Activated CD8-positive, alpha-beta memory T cell treated with anti-CD3 and anti-CD28 coated beads, Interleukin-2, amount 50 U/mL, for 24 hours (primary cell): ENCODE results near the gene IL1RN.

Experiments
- DNase-seq: peaks from one replicate; pipeline ENCODE4 v3.0.0-alpha.2; 2020; ENCODE audit errors: extremely low read depth

The IL1RN gene

DNA sequence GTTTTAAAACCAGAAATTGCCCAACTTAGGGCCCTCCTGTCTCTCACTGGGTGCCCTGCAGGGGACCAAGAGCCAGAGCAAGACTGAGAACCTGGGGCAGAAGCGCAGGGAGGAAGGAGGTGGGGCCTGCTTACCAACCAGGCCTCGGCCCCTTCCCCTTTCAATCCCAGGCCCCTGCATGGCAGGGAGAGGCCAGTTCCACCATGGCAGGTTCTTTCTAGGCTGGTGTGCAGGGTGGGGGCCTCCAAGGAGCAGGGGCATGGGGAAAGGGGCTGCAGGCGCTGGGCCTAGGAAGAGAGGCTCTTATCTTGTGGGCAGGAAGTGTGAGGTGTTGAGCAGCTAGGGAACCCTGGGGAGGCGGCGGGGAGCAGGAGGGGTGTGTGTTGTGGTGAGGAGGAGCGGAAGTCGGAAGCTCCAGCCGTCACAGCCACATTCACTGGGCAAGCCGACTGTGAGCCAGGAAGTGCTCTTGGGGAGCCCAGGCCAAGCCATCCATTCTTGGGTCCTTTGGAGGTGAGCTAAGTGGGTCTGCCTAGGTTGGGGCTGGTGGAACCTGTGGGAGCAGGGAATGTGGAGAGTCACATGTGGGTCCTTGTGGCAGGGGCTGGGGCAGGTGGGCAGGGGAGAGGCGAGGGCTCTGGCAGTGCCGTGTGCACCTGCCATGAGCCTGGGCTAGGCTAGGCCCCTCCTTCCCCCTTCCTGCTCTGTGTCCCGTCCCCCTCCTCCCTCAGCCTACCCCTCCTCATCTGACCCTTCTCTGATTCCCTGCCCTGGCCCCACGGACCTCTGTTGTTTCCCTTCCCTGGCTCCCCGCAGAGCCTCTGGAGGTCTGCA is 46.4 kb downstream of the IL1RN start, which contains the start of gene PSD4:
PSD4 (plus strand) TSS at position 430 of the 834 bp plus-strand sequence. CDS start 8,486 bp downstream, outside the sequence.
- peak; percentile 70 for DNase-seq

DNA sequence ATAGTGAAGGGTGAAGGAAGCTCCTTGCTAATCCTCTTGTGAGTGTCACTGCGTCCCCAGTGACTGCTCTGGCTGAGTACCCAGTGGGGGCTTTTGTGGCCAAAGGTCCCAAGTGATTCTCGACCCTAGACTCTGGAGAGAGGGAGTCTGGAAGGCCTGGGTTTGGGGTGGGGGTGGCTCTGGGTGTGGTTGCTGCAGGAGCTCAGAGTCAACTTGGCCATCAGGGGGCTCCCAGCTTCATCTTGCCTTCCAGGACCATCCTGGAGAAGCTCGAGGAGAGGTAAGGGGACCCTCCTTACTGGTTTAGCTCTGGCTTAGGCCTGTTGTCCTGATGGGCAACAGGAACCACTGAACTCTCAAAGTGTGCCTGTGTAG is 47.0 kb downstream of the IL1RN start:
- DNase-seq: no peak

DNA sequence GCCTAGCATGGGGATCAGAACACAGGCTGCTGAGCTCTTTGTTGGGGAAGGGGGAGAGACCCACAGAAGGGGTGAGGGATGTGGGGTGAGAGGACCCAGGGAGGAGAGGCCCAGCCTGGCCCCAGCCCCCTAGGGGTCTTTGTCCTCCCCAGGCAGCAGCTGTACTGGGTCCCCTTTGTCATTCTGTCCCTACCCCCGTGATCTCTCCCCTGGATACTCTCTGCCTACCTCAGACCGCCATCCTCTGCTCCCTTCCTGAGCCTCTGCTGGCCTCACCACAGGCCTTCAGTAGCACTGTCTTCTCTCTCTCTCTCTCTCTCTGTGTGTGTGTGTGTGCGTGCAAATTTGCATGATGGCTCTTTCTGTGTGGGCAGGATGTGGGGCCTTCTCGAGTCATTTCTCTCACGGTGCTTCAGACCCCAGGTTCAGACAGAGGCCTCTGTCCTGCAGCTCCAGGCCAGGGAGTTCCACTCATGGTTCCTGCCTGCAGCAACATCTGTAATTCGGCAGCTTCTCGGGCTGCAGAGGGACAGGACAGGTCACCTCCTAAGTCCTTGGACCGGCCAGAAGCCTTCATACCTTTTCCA is 47.7 kb downstream of the IL1RN start:
- no peak for DNase-seq

- DNase-seq: no peak
These were observed 48.6 kb downstream of the IL1RN start for GRCh38 chr2:113175736-113176695.

- DNase-seq: no peak
These were observed 49.4 kb downstream of the IL1RN start for GRCh38 chr2:113176696-113177355.

GRCh38 chr2:113178069-113178746 is 50.8 kb downstream of the IL1RN start:
- DNase-seq: no peak

- no peak for DNase-seq
These were observed 51.5 kb downstream of the IL1RN start for GRCh38 chr2:113178891-113179290.

- no peak for DNase-seq
These were observed 52.1 kb downstream of the IL1RN start for GRCh38 chr2:113179446-113180045.

DNA sequence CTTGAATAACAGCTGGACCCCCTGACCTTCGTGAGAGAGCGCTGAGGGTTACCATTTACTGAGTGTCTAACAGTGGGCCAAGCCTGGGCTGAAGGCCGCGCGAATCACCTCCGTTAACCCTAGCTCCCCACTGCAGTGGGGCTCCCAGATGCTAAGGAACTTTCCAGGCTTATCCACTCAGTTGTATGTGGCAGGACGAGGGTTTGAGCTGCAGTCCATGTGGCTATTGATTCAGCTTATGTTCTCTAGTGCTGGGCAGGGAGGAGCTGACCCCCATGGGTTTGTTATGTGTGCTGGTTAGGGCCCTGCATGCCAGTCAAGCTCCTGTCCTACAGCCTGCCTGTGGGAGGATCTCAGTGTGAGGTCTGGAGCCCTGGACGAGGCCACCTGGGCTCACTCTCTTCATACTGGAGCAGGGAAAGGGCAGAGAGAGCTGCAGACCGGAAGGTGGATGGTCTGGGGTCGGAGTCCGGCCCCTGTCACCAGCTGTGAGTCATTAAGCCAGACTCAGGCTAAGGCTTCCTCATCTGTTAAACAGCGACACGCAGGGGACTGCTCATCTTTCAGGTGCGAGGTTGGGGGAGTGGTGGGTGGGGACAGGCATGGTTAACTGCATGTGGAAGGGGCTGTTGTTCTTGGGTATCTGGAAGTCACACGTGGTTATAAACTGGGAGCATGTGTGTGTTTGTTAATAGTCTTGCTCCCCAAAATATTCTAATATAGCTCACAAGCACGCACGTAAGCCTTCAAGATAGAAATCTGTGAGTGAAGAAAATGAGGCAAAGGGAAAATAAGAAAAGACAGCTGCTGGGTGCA is 52.9 kb downstream of the IL1RN start:
- no peak for DNase-seq

- no peak for DNase-seq
These were observed 54.1 kb downstream of the IL1RN start for GRCh38 chr2:113181258-113182051.

GRCh38 chr2:113182471-113183260 is 55.3 kb downstream of the IL1RN start:
- DNase-seq: no peak

GRCh38 chr2:113183264-113183663 is 55.9 kb downstream of the IL1RN start:
- no peak for DNase-seq
